Prostate gland (tissue), 2 donors: ENCODE measurements around the gene KDM4C.

Experiments
- CTCF ChIP-seq, 4 experiments: fragments of 200-600 bp in 2 of 4; fragments of 450-650 bp in 2 of 4; sonication (generic) in 2 of 4; IDR thresholded peaks; 1 replicate in 3 of 4; 2 replicates in 1 of 4; pipeline ENCODE4 v1.5.1; 2016 to 2019; ENCODE audit warnings: antibody characterized with exemption in 4 of 4, mild to moderate bottlenecking in 2 of 4, moderate library complexity in 2 of 4
- POLR2A ChIP-seq: fragments of 450-650 bp; IDR thresholded peaks from one replicate; pipeline ENCODE4 v1.6.1; 2016; ENCODE audit warnings: antibody characterized with exemption, mild to moderate bottlenecking
- POLR2AphosphoS5 ChIP-seq: sonication (generic); formaldehyde crosslinking; IDR thresholded peaks from one replicate; pipeline ENCODE4 v1.6.1; 2017; ENCODE audit warnings: antibody characterized with exemption

DNA sequence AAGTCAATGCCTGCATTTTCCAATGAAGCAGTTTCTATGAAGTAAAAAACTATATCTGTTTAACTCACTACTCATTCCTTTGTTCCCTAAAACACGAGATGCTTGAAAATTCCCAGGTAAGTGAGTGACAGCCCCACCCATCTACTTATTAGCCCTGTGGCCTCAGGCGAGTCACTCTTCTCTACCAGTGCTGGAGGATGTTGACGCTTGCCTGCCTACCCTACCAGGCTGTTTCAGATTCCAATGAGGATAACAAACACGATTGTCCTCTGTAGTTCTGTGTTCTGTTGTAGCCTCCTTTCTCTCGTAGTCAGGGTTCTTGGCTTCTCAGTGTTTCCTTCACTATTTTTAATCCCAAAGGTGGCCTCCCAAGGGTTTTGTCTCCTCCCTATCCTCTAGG lies 388.8 kb downstream of the KDM4C start:
- TF ChIP-seq POLR2AphosphoS5: no peak
- no peak for TF ChIP-seq CTCF (IDR thresholded peaks at IDR 0.05)
- no peak for TF ChIP-seq POLR2A
